Measurements from ENCODE around the gene JAG2.

Gene JAG2

DNA sequence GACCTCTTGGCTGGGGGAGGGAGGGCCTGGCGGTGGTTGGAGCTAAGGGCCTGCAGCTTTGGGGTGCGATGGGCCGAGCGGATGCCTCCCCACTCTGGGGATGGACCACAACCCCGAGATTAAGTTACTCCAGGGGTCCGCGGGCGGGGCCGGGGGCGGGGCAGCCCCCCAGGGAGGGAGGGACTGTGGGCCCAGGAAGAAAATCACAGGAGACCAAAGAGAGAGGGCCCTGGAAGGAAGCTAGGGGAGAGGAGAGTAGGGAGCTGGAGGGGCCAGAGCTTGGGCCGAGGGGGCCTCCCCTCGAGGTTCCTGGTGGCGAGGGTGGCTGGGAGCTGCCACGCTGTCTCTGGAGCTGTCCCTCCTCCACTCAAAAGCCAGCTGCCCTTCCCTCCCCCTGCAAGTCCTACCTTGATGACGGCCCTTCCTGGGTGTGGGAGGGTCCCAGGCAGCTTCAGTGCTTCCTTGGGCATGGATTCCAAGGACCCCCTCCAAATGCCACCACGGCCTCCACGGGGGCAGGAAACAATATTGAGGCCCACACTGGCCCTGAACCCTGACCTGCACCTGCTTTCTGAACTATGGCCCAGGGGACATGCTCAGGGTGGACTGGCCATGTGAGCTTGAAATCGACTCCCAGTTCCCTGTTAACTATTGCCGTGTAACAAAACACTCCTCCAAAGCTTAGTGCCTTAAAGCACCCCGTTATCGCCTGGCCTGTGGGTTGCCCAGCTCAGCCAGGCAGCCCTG lies 13.1 kb upstream of the JAG2 start:
- no peak for DNase-seq

- peak; percentile 18 for DNase-seq
These were observed 12.3 kb upstream of the JAG2 start, which contains the start of gene NUDT14 for GRCh38 chr14:105180592-105181548. NUDT14 (minus strand) TSS chr14:105181312; CDS start chr14:105181209, 103 bp downstream.

DNA sequence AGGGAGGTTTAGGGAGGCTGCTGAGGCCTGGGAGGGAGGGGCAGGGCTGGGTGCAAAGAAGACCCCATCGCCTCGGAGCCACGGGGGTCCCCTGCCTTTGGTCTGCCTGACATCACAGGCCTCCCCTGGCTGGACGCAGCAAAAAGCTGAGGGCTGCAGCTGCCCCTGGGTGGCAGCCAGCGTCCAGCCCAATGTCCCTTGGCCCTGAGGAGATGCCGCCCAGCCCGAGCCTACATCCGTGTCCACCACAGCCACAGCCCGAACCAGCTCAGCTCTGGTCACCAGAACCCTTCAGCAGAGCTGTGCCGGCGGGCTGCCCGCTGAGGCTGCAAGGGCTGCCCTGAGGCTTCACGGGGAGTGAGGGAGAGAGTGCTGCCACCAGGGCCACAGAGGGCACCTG lies 10.6 kb upstream of the JAG2 start:
- no peak for DNase-seq

- no peak for DNase-seq
These were observed 10.2 kb upstream of the JAG2 start for GRCh38 chr14:105178868-105179140.

- no peak for DNase-seq
These were observed 9.7 kb upstream of the JAG2 start for GRCh38 chr14:105178069-105178867.

DNA sequence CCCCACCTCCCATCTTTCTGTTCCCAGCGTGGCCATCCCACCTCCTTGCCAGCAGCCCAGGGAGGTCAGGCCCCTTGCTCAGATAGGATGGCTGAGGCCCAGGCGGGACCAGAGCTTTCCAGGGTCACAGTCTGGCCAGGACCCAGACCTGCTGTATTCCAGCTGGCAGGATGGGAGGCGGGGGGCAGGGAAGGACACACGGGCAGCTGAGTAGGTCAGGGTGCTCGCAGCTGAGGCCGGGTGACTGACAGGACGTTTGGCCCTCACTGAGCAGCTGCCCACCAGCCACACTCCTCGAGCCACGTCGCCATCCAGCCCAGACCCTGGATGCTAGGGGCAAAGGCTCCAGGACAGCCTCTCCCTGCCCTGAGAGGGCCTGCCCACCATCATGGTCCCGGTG lies 8.5 kb upstream of the JAG2 start:
- no peak for DNase-seq

- DNase-seq: peak; percentile 53
These were observed 7.9 kb upstream of the JAG2 start for GRCh38 chr14:105176513-105176912.

GRCh38 chr14:105173901-105174894 lies 5.6 kb upstream of the JAG2 start:
- DNase-seq: peak; percentile 56

- no peak for DNase-seq
These were observed 4.6 kb upstream of the JAG2 start for GRCh38 chr14:105173145-105173544.

DNA sequence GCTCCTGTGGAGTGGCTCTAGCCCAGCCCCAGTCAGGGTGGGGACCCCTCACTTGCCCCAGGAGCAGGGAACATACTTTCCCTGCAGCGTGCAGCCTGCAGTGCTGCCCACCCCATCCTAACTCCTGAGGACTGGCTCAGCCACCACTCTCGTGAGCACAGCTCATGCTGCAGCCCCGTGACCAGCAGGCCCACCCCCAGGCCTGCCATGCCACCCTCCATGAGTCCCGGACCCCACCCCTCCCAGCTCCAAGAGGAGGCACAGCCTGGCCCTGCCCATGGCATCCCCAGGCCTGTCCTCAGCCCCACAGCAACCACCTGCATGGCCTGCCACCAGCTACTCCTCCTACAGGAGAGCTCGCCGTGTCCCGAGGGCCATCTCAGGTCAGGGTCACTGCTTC lies 3.9 kb upstream of the JAG2 start:
- no peak for DNase-seq

GRCh38 chr14:105171004-105171673 lies 2.6 kb upstream of the JAG2 start:
- no peak for DNase-seq

DNA sequence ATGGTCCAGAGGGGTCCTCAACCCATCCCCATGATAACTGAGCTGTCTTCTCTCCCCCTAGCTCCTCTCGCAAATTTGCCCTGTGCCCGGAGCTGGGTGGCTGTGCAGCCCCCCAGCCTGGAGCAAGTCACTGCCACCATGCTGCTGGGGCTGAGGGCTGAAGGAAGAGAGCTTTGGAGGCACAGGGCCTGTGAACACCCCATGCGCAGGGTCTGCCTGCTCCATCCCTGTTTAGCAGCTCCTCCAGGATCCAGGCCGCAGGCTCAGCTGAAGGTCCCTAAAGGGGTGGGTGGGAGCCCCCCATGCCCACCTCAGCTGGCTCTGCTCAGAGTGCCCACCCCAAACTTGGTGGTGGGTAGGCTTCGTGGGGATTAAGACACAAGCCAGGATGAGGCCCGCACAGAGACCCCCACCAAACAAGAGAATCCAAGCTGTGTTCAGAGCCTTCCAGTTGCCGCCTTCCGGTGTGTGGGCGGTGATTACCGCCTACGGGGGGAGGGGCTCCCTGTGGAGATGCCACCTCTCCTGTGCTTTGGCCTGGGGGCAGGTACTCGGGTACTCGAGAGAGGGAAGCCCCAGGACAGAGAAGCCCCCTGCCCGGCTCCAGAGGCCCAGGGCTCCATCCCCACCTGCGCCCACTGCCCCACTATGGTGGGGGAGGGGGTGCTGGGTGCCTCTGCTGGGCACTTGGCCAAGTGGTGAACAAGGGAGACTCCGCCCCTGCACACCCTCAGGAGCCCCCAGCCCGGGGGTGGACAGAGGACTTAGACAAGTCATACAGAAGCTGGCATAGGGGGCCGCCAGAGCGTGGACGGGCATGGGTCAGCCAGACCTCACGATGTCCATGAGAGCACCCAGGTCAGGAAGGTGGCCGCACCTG lies 1.4 kb upstream of the JAG2 start:
- DNase-seq: no peak

GRCh38 chr14:105168979-105169507 lies 467 bp upstream of the JAG2 start:
- DNase-seq: no peak

GRCh38 chr14:105168093-105168420 lies 519 bp downstream of the JAG2 start:
- no peak for DNase-seq

DNA sequence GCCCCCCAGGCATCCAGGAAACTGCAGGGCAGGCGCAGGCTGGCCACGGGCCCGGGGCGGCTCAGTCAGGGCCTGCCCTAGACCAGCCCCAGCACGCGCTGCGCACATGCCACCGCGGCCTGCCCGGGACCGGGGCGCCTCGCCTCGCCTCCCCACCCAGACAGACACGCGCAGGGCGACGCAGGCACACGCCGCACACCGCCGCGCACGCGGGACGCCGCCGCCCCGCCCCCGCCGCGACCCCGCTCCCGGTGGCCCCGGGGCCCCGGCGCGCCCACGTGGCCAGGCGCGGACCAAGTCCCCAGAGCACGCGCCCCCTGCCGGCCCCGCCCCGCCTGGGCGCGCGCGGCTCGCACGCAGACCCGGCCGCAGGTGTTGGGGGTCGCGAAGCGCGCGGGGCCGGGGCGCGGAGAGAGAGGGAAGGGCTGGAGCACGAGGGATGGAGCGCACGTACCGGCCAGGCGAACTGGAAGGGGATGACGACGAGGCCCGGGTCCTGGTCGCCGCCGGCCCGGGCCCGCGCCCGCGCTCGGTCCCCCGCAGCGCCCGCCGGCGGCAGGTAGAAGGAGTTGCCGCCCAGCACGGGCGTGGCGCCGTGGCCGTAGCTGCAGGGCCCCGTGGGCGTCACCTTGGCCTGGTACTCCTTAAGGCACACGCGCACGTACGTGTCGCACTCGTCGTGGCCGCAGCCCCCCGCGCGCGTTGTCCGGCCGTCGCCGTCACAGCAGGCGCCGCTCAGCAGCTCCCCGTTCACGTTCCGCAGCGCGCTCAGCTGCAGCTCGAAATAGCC lies 1.1 kb downstream of the JAG2 start:
- DNase-seq: no peak

GRCh38 chr14:105166571-105167302 lies 1.8 kb downstream of the JAG2 start:
- no peak for DNase-seq

- DNase-seq: no peak
These were observed 2.7 kb downstream of the JAG2 start for GRCh38 chr14:105165761-105166485.

DNA sequence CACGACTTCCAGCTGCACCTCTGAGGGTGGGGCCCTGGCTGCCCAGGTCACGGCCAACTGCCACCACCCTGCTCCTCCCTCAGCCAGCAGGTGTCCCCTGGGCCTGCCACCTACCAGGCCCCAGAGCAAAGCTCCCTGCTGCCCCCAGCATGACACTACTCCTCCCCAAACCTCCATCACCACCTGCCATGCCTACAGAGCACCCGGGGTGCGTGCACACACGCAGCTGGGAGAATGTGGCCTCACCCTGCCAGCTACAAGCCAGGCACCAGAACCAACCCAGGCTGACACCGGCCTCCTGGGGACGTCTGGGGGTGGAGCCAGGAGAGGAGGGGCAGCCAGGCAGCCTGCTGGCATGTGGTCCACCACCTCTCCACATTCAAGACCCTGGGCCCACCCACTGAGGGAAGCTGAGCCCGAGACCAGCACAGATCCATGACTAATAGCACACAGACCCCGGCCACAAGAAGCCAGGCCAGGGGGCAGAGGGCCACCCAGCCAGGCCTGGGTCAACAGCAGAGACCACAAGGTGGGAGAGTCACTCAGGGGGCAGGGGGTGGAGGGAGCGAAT lies 3.4 kb downstream of the JAG2 start:
- no peak for DNase-seq
